Amniotic epithelial cell (primary cell): ENCODE data around the gene DUSP15.
"Not testable (repeated sequence)": the region's sequence is repeated elsewhere in the genome, so short reads cannot be mapped to it uniquely, and the experiment has no call there.

Source experiments
- DNase-seq: peaks from one replicate; pipeline ENCODE4 v3.0.0-alpha.2; 2010; ENCODE audit warnings: low read depth

DUSP15 gene

GRCh38 chr20:31822421-31823330 is 47.7 kb downstream of the DUSP15 start:
- DNase-seq = peak; percentile 51

DNA sequence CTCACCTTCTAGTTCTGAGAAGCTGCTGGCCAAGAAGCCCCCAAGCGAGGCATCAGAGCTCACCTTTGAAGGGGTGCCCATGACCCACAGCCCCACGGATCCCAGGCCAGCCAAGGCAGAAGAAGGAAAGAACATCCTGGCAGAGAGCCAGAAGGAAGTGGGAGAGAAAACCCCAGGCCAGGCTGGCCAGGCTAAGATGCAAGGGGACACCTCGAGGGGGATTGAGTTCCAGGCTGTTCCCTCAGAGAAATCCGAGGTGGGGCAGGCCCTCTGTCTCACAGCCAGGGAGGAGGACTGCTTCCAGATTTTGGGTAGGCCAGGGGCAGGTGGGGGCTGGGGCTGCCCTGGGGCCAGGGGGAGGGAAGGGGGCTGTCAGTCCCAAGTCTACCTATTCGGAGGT is 48.9 kb downstream of the DUSP15 start:
- DNase-seq = no peak

GRCh38 chr20:31820228-31820627 is 50.1 kb downstream of the DUSP15 start:
- no peak for DNase-seq

GRCh38 chr20:31819083-31819784 is 51.1 kb downstream of the DUSP15 start, which contains the start of gene MYLK2:
Gene MYLK2, plus strand, starts transcription at chr20:31819356. Its CDS starts 225 bp downstream, at chr20:31819581.
- DNase-seq = no peak

- DNase-seq = no peak
Observed at GRCh38 chr20:31818376-31818908, 51.9 kb downstream of the DUSP15 start.

GRCh38 chr20:31817461-31817860 is 52.9 kb downstream of the DUSP15 start:
- no peak for DNase-seq

- no peak for DNase-seq
Observed at GRCh38 chr20:31816221-31816620, 54.1 kb downstream of the DUSP15 start.

- peak; percentile 36 for DNase-seq
Observed at GRCh38 chr20:31815408-31816188, 54.7 kb downstream of the DUSP15 start.

DNA sequence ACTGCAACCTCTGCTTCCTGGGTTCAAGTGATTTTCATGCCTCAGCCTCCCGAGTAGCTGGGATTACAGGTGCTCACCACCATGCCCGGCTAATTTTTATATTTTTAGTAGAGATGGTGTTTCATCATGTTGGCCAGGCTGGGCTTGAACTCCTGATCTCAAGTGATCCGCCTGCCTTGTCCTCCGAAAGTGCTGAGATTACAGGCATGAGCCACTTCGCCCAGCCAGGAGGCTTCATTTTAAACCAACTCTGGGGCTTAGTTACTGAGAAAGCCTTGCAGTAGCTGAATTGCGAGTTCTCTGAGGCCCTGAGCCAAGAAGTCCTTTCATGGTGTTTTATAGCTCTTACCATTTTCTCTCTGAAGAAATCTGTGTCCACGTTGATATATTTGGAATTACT is 56.2 kb downstream of the DUSP15 start:
- not testable (repeated sequence) for DNase-seq

- no peak for DNase-seq
Observed at GRCh38 chr20:31813611-31814010, 56.7 kb downstream of the DUSP15 start.

GRCh38 chr20:31811796-31812728 is 58.3 kb downstream of the DUSP15 start:
- peak; percentile 71 for DNase-seq

GRCh38 chr20:31811198-31811597 is 59.1 kb downstream of the DUSP15 start:
- no peak for DNase-seq
